ENCODE results near the gene APLNR. TPM values are rescaled to one million over a fixed set of nuclear protein-coding genes. Genes with fewer than 3 reads are reported as not detected.
A peak's percentile ranks its signal among the peaks of the same experiment; 100 is the strongest.

The APLNR gene
- total and polyA plus RNA-seq, 2 of the 4 experiments (the other 2 are of a cell fraction) = not detected

- TF ChIP-seq MAZ (IDR thresholded peaks at IDR 0.05; ENCODE audit: borderline replicate concordance, low read depth, low read length) (peak; percentile 25; the same call in 1 of the 2 replicates), CEBPB (IDR thresholded peaks at IDR 0.05; ENCODE audit: low read depth, low read length) (peak; percentile 85), NFE2L2 (IDR thresholded peaks at IDR 0.05; ENCODE audit: low read depth, low read length) (no peak)
Measured at GRCh38 chr11:57277845-57278720, 41.0 kb upstream of the APLNR start (continued).

All from IMR-90 (cell line).